Neural crest cell (in vitro differentiated cells): ENCODE data around the gene JPH4. TPM values are rescaled to one million over a fixed set of nuclear protein-coding genes. Genes with fewer than 3 reads are reported as not detected.

Experiments used
- DNase-seq: peaks from one replicate; pipeline ENCODE4 v3.0.0; 2021; ENCODE audit warnings: low read depth, mixed read lengths, low spot score
- H3K27ac Mint-ChIP-seq: one replicate; pipeline ENCODE4 v1.8.0; 2021; ENCODE audit warnings: mild to moderate bottlenecking, mixed read lengths; ENCODE audit not compliant: unreplicated experiment
- H3K27me3 Mint-ChIP-seq: 2 replicates; pipeline ENCODE4 v1.8.0; 2021; ENCODE audit warnings: low read depth, mild to moderate bottlenecking, mixed read lengths
- H3K36me3 Mint-ChIP-seq: 2 replicates; pipeline ENCODE4 v1.8.0; 2021; ENCODE audit warnings: low read depth, mild to moderate bottlenecking, mixed read lengths
- H3K4me1 Mint-ChIP-seq: 2 replicates; pipeline ENCODE4 v1.8.0; 2021; ENCODE audit warnings: mixed read lengths
- H3K4me3 Mint-ChIP-seq: one replicate; pipeline ENCODE4 v1.8.0; 2021; ENCODE audit warnings: mild to moderate bottlenecking, mixed read lengths
- H3K9me3 Mint-ChIP-seq: 2 replicates; pipeline ENCODE4 v1.8.0; 2021; ENCODE audit warnings: mixed read lengths
- total RNA-seq: library from RNA; stranded (reverse); gene quantifications from 2 replicates; pipeline ENCODE4 v1.2.1, GENCODE V29; 2021
- TF ChIP-seq, protein P1 (sequence below): fragments of 200-600 bp; sonication (generic); conservative IDR thresholded peaks from 2 replicates; pipeline ENCODE4 v1.5.0; 2021; ENCODE audit warnings: antibody characterized with exemption, mild to moderate bottlenecking

Gene JPH4
- total RNA-seq, 1 donor from 2014 or later: 1.4 TPM

DNA sequence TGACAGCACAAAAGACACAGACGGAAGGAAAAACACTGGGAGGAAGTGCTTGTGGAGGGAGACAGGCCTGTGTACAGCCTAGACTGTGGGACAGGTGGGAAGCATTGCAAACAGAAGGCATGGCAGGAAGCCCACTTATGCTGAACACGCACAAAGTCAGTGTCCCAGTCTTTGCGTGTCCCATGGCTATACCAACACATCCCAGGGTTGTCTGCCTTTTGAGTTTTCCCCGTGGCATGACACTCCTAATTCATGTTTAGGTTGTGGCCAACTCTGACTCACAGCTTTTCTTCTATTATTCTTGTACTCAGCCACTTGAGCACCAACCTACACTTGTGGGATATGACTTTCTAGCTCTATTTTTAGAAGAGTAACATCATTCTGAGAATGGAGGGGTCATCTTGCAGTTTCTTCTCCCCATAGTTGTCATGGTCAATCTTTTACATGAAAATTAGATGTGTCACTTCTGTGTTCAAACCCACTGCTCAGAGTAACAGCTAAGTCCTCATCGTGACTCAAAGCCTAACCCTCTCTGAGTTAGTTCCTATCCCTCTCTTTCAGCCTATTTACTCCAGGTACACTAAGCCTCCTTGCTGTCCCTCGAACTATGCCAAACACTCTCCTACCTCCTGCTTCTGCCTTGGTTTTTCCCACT is 27.5 kb upstream of the JPH4 start:
- Mint-ChIP-seq H3K4me3 (no peak overlapping the region), H3K4me1 (no peaks in the 10 kb centered on the region), H3K27me3 (peaks cover 56% of the 10 kb centered on the region), H3K27ac (no peak overlapping the region), H3K36me3 (no peaks in the 10 kb centered on the region), H3K9me3 (no peaks in the 10 kb centered on the region)
- TF ChIP-seq, protein P1, sequence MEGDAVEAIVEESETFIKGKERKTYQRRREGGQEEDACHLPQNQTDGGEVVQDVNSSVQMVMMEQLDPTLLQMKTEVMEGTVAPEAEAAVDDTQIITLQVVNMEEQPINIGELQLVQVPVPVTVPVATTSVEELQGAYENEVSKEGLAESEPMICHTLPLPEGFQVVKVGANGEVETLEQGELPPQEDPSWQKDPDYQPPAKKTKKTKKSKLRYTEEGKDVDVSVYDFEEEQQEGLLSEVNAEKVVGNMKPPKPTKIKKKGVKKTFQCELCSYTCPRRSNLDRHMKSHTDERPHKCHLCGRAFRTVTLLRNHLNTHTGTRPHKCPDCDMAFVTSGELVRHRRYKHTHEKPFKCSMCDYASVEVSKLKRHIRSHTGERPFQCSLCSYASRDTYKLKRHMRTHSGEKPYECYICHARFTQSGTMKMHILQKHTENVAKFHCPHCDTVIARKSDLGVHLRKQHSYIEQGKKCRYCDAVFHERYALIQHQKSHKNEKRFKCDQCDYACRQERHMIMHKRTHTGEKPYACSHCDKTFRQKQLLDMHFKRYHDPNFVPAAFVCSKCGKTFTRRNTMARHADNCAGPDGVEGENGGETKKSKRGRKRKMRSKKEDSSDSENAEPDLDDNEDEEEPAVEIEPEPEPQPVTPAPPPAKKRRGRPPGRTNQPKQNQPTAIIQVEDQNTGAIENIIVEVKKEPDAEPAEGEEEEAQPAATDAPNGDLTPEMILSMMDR: no peak
- no peak for DNase-seq

DNA sequence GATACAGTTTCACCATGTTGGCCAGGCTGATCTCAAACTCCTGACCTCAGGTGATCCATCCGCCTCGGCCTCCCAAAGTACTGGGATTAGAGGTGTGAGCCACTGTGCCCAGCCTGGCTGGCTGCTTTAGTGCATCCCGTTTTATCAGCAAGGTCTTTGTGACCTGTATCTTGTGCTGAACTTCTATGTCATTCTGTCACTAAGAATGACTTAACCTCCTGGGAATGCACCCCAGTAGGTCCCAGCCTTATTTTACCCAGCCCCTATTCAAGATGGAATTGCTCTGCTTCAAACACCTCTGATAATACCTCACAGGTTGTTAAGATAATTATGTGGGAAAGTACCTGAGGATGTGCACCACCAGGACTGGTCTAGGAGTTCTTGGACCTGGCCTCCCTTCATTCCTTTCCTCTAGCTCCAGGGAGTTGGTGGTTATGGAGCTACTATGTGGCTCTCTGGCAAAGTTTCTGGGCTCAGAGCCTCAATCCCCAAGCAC is 26.1 kb upstream of the JPH4 start:
- peaks cover 52% of the 10 kb centered on the region for H3K27me3 Mint-ChIP-seq
- no peaks in the 10 kb centered on the region for H3K36me3 Mint-ChIP-seq
- no peaks in the 10 kb centered on the region for H3K4me1 Mint-ChIP-seq
- TF ChIP-seq, protein P1: no peak
- H3K9me3 Mint-ChIP-seq: no peaks in the 10 kb centered on the region
- H3K27ac Mint-ChIP-seq: no peak overlapping the region
- H3K4me3 Mint-ChIP-seq: no peak overlapping the region
- DNase-seq: no peak

DNA sequence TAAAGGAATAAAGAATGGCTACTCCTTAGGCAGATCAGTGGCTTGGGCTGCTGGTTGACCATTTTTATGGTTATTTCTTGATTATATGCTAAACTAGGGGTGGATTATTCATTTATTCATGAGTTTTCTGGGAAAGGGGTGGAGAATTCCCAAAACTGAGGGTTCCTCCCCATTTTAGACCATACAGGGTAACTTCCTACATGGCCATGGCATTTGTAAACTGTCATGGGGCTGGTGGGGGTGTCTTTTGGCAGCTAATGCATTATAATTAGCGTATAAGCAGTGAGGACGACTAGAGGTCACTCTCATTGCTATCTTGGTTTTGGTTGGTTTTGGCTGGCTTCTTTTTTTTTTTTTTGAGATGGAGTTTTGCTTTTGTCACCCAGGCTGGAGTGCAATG is 25.6 kb upstream of the JPH4 start:
- Mint-ChIP-seq H3K4me1 (no peaks in the 10 kb centered on the region), H3K4me3 (no peak overlapping the region), H3K27me3 (peaks cover 52% of the 10 kb centered on the region), H3K36me3 (no peaks in the 10 kb centered on the region), H3K27ac (no peak overlapping the region), H3K9me3 (no peaks in the 10 kb centered on the region)
- TF ChIP-seq, protein P1: no peak
- DNase-seq: no peak

DNA sequence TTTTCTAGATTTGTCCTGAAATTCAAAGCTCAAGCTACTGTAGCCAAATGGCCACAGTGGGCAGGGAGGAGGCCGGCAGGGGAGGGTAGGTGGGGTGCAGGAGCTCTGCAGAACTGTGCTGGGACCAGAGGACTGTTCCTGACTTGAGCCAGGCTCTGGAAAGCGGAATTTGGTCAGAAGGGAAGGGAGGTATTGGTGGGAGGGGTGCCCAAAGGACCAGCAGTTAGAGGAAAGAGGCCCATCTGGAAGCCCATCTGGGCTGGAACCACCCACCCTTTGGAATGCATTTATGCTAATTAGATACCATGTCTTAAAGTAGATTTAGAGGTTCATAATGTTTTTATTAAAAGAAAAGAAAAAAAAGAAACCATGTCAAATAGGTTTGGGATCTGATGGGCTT is 24.5 kb upstream of the JPH4 start:
- Mint-ChIP-seq H3K4me3 (no peak overlapping the region), H3K36me3 (no peaks in the 10 kb centered on the region), H3K27me3 (peaks cover 48% of the 10 kb centered on the region), H3K4me1 (no peaks in the 10 kb centered on the region), H3K9me3 (no peaks in the 10 kb centered on the region), H3K27ac (no peak overlapping the region)
- TF ChIP-seq, protein P1: no peak
- DNase-seq: no peak

DNA sequence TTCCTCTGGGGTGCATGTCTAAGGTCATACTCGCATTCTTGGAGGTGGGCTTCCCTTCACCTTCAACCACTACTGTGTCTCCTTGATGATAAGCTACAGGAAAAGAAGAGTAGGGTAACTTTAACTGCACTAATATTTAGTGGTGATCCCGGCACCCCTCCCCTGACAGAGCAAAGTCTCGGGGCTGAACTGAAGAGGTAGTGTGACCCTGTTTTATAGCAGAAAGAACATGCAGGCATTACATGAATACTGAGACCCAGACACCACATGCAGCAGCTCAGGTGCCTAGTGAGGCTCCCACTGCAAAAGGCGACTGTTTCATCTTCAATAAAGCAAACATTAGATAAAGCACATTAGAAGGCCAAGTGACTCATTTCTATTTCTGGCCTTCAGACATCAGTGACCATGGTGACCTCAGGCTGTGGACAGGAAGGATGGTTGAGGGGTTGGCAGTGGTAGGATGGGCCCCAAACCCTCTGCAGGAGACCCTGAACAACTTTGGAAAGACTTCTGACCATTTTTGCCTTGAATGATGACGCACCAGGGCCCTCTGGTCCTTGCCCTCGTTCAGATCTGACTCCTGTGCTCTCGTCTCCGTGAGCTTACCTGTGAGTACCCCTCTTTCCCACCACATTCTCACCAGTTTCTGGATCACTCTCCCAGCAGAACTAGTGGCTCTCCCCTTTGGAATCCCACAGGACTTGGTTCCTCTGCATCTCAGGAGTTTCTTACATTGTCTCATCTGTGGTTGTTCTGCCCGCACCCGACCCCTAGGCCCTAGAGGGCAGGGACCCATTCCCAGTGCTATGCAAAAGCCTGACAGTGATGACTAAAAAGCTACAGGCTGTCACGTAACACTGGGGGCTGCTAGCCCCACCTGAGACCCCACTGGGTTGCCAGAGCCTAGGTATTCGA is 23.8 kb upstream of the JPH4 start:
- no peaks in the 10 kb centered on the region for H3K36me3 Mint-ChIP-seq
- no peak for DNase-seq
- peaks cover 50% of the 10 kb centered on the region for H3K27me3 Mint-ChIP-seq
- no peaks in the 10 kb centered on the region for H3K4me1 Mint-ChIP-seq
- no peak overlapping the region for H3K4me3 Mint-ChIP-seq
- no peak overlapping the region for H3K27ac Mint-ChIP-seq
- TF ChIP-seq, protein P1: no peak
- no peaks in the 10 kb centered on the region for H3K9me3 Mint-ChIP-seq
